HCT116 (cell line): ENCODE results near the gene NLGN3. TPM values are rescaled to one million over a fixed set of nuclear protein-coding genes. Genes with fewer than 3 reads are reported as not detected.

ENCODE experiments used
- ATAC-seq: fragments of 200-7000 bp; cut with Tn5 transposase; 2 replicates; pipeline ENCODE4 v1.9.1; 2020; ENCODE audit warnings: mild to moderate bottlenecking, moderate library complexity
- BruUV-seq: library from RNA; stranded (reverse); fragments of 400-500 nt; replicated peaks from 2 replicates; lab custom pipeline; 2021; lab: Mats Ljungman, UMichigan
- CTCF ChIA-PET: fragments of 300-600 bp; sonication (Branson Sonifier 250); formaldehyde crosslinking; loops from one replicate; lab custom pipeline; 2021; ENCODE audit warnings: antibody characterized with exemption; lab: Charles Lee
- POLR2A ChIA-PET: fragments of 300-600, 350-600 bp; sonication (Branson Sonifier 250); formaldehyde crosslinking; loops from one replicate; lab custom pipeline; 2021; ENCODE audit warnings: antibody characterized with exemption; lab: Charles Lee
- RAD21 ChIA-PET, 2 experiments: fragments of 300-600 bp; sonication (Branson Sonifier 250); formaldehyde crosslinking; loops; one replicate each; lab custom pipeline; 2023; ENCODE audit warnings: low total read pairs in 2 of 2; ENCODE audit not compliant: uncharacterized antibody in 2 of 2, unreplicated experiment in 2 of 2, low non-redundant PET in 1 of 2; lab: Charles Lee
- DNase-seq: peaks from one replicate; pipeline ENCODE4 v3.0.0-alpha.2; 2010; ENCODE audit warnings: low read depth, low spot score
- H2AFZ ChIP-seq: fragments of 200-600 bp; shearing (Covaris generic), sonication (generic); 2 replicates; pipeline ENCODE4 v1.6.1; 2017; ENCODE audit warnings: low read depth, mixed run types, mixed read lengths, antibody characterized with exemption, low read length; ENCODE audit not compliant: poor library complexity, severe bottlenecking
- H3K27ac ChIP-seq: 2 replicates; pipeline ENCODE4 v1.5.1; 2012; ENCODE audit warnings: low read depth, low read length
- H3K27me3 ChIP-seq: fragments of 200-600 bp; sonication (generic); 2 replicates; pipeline ENCODE4 v1.6.1; 2016; ENCODE audit warnings: mixed run types, low read length, mixed read lengths; ENCODE audit not compliant: insufficient read depth
- H3K36me3 ChIP-seq, 2 experiments: fragments of 200-500 bp in 1 of 2; fragments of 200-600 bp in 1 of 2; sonication (Bioruptor generic) in 1 of 2; sonication (generic) in 1 of 2; 2 replicates each; pipeline versions ENCODE4 v1.5.1 to v1.6.1; 2014 to 2016; ENCODE audit warnings: low read length in 2 of 2, inconsistent platforms in 1 of 2, mixed read lengths in 1 of 2, mixed run types in 1 of 2; ENCODE audit not compliant: insufficient read depth in 2 of 2, control insufficient read depth in 1 of 2
- H3K4me1 ChIP-seq, 2 experiments: fragments of 200-600 bp in 1 of 2; sonication (generic) in 1 of 2; 2 replicates each; pipeline versions ENCODE4 v1.5.1 to v1.6.1; 2012 to 2017; ENCODE audit warnings: low read length in 2 of 2, inconsistent platforms in 1 of 2, mild to moderate bottlenecking in 1 of 2, mixed read lengths in 1 of 2, mixed run types in 1 of 2, moderate library complexity in 1 of 2; ENCODE audit not compliant: insufficient read depth in 2 of 2, control insufficient read depth in 1 of 2
- H3K4me2 ChIP-seq: fragments of 200-600 bp; sonication (generic); 2 replicates; pipeline ENCODE4 v1.6.1; 2017; ENCODE audit warnings: mixed run types, low read length, mixed read lengths
- H3K4me3 ChIP-seq, 2 experiments: fragments of 200-600 bp in 1 of 2; sonication (generic) in 1 of 2; replicated peaks in 1 of 2; 2 replicates each; pipeline ENCODE4 v1.5.1; 2011 to 2016; ENCODE audit warnings: low read length in 2 of 2, control low read depth in 1 of 2, low read depth in 1 of 2, mild to moderate bottlenecking in 1 of 2, mixed read lengths in 1 of 2, mixed run types in 1 of 2
- H3K79me2 ChIP-seq: fragments of 200-600 bp; sonication (generic); 2 replicates; pipeline ENCODE4 v1.6.1; 2017; ENCODE audit warnings: mild to moderate bottlenecking, mixed run types, low read length, moderate library complexity, mixed read lengths; ENCODE audit not compliant: insufficient read depth
- H3K9ac ChIP-seq: fragments of 200-600 bp; sonication (generic); 2 replicates; pipeline ENCODE4 v1.6.1; 2016; ENCODE audit warnings: low read length, mixed read lengths
- H3K9me2 ChIP-seq: fragments of 200-600 bp; sonication (generic), shearing (Covaris generic); 2 replicates; pipeline ENCODE4 v1.6.1; 2017; ENCODE audit warnings: mixed run types, mild to moderate bottlenecking, moderate library complexity; ENCODE audit not compliant: insufficient read depth
- H3K9me3 ChIP-seq, 2 experiments: fragments of 200-500 bp in 1 of 2; fragments of 200-600 bp in 1 of 2; sonication (Bioruptor generic) in 1 of 2; sonication (generic) in 1 of 2; 2 replicates each; pipeline ENCODE4 v1.6.1; 2014 to 2017; ENCODE audit warnings: low read length in 2 of 2, mixed read lengths in 2 of 2, inconsistent platforms in 1 of 2, low read depth in 1 of 2, mild to moderate bottlenecking in 1 of 2, mixed run types in 1 of 2, moderate library complexity in 1 of 2; ENCODE audit not compliant: control insufficient read depth in 1 of 2, insufficient read depth in 1 of 2
- H4K20me1 ChIP-seq: fragments of 200-600 bp; sonication (generic), shearing (Covaris generic); 2 replicates; pipeline ENCODE4 v1.6.1; 2017; ENCODE audit warnings: mixed run types, mild to moderate bottlenecking, moderate library complexity; ENCODE audit not compliant: insufficient read depth
- ATF3 ChIP-seq: IDR thresholded peaks from 2 replicates; pipeline ENCODE4 v1.6.1; 2012
- CBX3 ChIP-seq: IDR thresholded peaks from 2 replicates; pipeline ENCODE4 v1.6.1; 2012; ENCODE audit warnings: low read depth
- CEBPB ChIP-seq: IDR thresholded peaks from 2 replicates; pipeline ENCODE4 v1.6.1; 2012; ENCODE audit warnings: low read depth
- EGR1 ChIP-seq: IDR thresholded peaks from 2 replicates; pipeline ENCODE4 v1.6.1; 2012; ENCODE audit warnings: low read depth
- EZH2 ChIP-seq: fragments of 200-600 bp; sonication (generic); IDR thresholded peaks from 2 replicates; pipeline ENCODE4 v1.6.1; 2017; ENCODE audit warnings: antibody characterized with exemption, mixed run types
- EZH2phosphoT487 ChIP-seq: fragments of 200-600 bp; IDR thresholded peaks from 2 replicates; pipeline ENCODE4 v1.6.1; 2018; ENCODE audit warnings: antibody characterized with exemption, borderline replicate concordance
- JUND ChIP-seq: IDR thresholded peaks from 2 replicates; pipeline ENCODE4 v1.6.1; 2012
- POLR2A ChIP-seq: IDR thresholded peaks from 2 replicates; pipeline ENCODE4 v1.7.0; 2011; ENCODE audit warnings: borderline replicate concordance; ENCODE audit not compliant: insufficient read depth, insufficient read length; ENCODE audit errors: extremely low read depth
- RAD21 ChIP-seq: IDR thresholded peaks from 2 replicates; pipeline ENCODE4 v1.6.1; 2012; ENCODE audit warnings: low read depth, mild to moderate bottlenecking
- REST ChIP-seq: IDR thresholded peaks from 2 replicates; pipeline ENCODE4 v1.6.1; 2012; ENCODE audit warnings: low read depth
- SIN3A ChIP-seq: IDR thresholded peaks from 2 replicates; pipeline ENCODE4 v1.6.1; 2012; ENCODE audit warnings: low read depth
- SP1 ChIP-seq: IDR thresholded peaks from 2 replicates; pipeline ENCODE4 v1.6.1; 2012; ENCODE audit warnings: low read depth
- SRF ChIP-seq: IDR thresholded peaks from 2 replicates; pipeline ENCODE4 v1.6.1; 2012; ENCODE audit warnings: low read depth
- TCF7L2 ChIP-seq: IDR thresholded peaks from 2 replicates; pipeline ENCODE4 v1.7.0; 2011; ENCODE audit warnings: borderline replicate concordance, inconsistent platforms; ENCODE audit not compliant: insufficient read depth, insufficient read length; ENCODE audit errors: extremely low read depth
- YY1 ChIP-seq: IDR thresholded peaks from 2 replicates; pipeline ENCODE4 v1.6.1; 2011; ENCODE audit warnings: low read length, low read depth, moderate library complexity, mild to moderate bottlenecking; ENCODE audit not compliant: insufficient replicate concordance; ENCODE audit errors: extremely low read depth
- ZFX ChIP-seq: fragments of 450-650 bp; IDR thresholded peaks from 2 replicates; pipeline ENCODE4 v1.6.1; 2017
- ZNF274 ChIP-seq: fragments of 200-500 bp; sonication (Bioruptor generic); IDR thresholded peaks from 2 replicates; pipeline ENCODE4 v1.6.1; 2014; ENCODE audit warnings: mild to moderate bottlenecking, low read depth, low read length, inconsistent platforms
- intact Hi-C: fragments of 100-400 bp; cut with micrococcal nuclease; formaldehyde crosslinking; loops from 2 replicates; pipeline ENCODE4 v1.10.0; 2022
- total RNA-seq: library from RNA; stranded (reverse); gene quantifications from one replicate; pipeline ENCODE4 v1.2.1, GENCODE V29; 2021; ENCODE audit not compliant: unreplicated experiment
- TF ChIP-seq, protein P1 (sequence below): IDR thresholded peaks from 2 replicates; pipeline ENCODE4 v1.6.1; 2012

The NLGN3 gene
- total RNA-seq, 1 experiment from 2014 or later, result 1.4 TPM

GRCh38 chrX:71164071-71164470, 19.4 kb downstream of the NLGN3 start:
- H3K9me3 ChIP-seq, result no peaks in the 10 kb centered on the region
- no peak overlapping the region for H2AFZ ChIP-seq
- RAD21 ChIA-PET, result no interaction called here
- no peak overlapping the region for H3K27ac ChIP-seq
- no peak overlapping the region for H3K4me2 ChIP-seq
- CTCF ChIA-PET, result no interaction called here
- intact Hi-C loops, result no loop called here
- no peaks in the 10 kb centered on the region for H3K4me1 ChIP-seq
- no peak for ATAC-seq
- no peak for TF ChIP-seq ATF3
- TF ChIP-seq JUND, result no peak
- TF ChIP-seq CBX3, result no peak
- TF ChIP-seq RAD21, result no peak
- TF ChIP-seq YY1, result no peak
- no peak for TF ChIP-seq CEBPB
- no peak for TF ChIP-seq EZH2
- no peak for TF ChIP-seq SIN3A
- H3K79me2 ChIP-seq, result no peaks in the 10 kb centered on the region
- no peaks in the 10 kb centered on the region for H3K36me3 ChIP-seq
- DNase-seq, result no peak
- no peaks in the 10 kb centered on the region for H4K20me1 ChIP-seq
- no peaks in the 10 kb centered on the region for H3K27me3 ChIP-seq
- BruUV-seq, result no TSS peak
- no peak overlapping the region for H3K9ac ChIP-seq
- POLR2A ChIA-PET, result no interaction called here
- H3K4me3 ChIP-seq, result no peak overlapping the region
- H3K9me2 ChIP-seq, result no peaks in the 10 kb centered on the region

DNA sequence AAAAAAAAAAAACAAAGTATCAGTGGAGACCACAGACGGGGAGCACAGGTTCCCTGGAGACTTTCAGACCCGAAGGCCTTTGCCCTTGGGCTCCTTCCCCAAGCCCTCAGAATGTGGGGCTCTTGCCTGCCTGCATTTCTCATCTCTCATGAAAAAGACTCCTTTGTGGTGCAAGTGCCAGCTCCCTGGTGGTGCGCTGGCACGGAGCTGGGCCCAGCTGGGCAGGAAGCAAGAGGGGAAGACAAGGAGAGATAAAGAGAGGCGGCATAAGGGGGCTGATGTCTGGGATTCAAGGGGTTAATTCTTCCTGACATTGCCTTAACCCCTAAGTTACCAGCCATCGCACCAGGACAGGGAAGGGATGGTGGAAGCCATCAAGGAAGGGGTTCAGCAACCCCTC, 21.8 kb downstream of the NLGN3 start:
- POLR2A ChIA-PET, result no interaction called here
- no peak for TF ChIP-seq ZNF274
- no peak for TF ChIP-seq POLR2A
- TF ChIP-seq SIN3A, result no peak
- TF ChIP-seq ATF3, result no peak
- no peak for TF ChIP-seq REST
- TF ChIP-seq, protein P1, sequence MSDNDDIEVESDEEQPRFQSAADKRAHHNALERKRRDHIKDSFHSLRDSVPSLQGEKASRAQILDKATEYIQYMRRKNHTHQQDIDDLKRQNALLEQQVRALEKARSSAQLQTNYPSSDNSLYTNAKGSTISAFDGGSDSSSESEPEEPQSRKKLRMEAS, result no peak
- TF ChIP-seq SRF, result no peak
- no peak for TF ChIP-seq CBX3
- TF ChIP-seq EGR1, result no peak
- TF ChIP-seq ZFX, result no peak
- TF ChIP-seq CEBPB, result no peak
- no peak for TF ChIP-seq SP1
- TF ChIP-seq TCF7L2, result no peak
- no peak for TF ChIP-seq YY1
- TF ChIP-seq EZH2phosphoT487, result no peak

More for the DNA sequence above, 21.8 kb downstream of the NLGN3 start:
- Histone ChIP-seq H3K4me3 (no peak overlapping the region), H3K79me2 (no peaks in the 10 kb centered on the region), H3K4me1 (no peaks in the 10 kb centered on the region), H3K9ac (no peak overlapping the region), H4K20me1 (no peaks in the 10 kb centered on the region), H3K9me2 (no peaks in the 10 kb centered on the region), H3K36me3 (no peaks in the 10 kb centered on the region), H3K27me3 (no peaks in the 10 kb centered on the region), H3K9me3 (no peaks in the 10 kb centered on the region), H2AFZ (no peak overlapping the region), H3K27ac (no peak overlapping the region), H3K4me2 (no peak overlapping the region)
- RAD21 ChIA-PET, result no interaction called here
- no peak for DNase-seq
- no peak for ATAC-seq
- no TSS peak for BruUV-seq
- intact Hi-C loops, result no loop called here
- CTCF ChIA-PET, result no interaction called here
